A549 (cell line): ENCODE results near the gene IL12RB2.

ENCODE experiments used
- CBX8 ChIP-seq: fragments of 200-600 bp; sonication (generic); IDR thresholded peaks from 2 replicates; pipeline ENCODE4 v1.6.1; 2016
- CEBPB ChIP-seq, 2 experiments: fragments of >200 bp in 1 of 2; sonication (Bioruptor Twin) in 1 of 2; formaldehyde crosslinking in 1 of 2; IDR thresholded peaks; 2 replicates each; pipeline ENCODE4 v1.6.1; 2012 to 2016
- CTCF ChIP-seq: fragments of >200 bp; sonication (Bioruptor Twin); formaldehyde crosslinking; IDR thresholded peaks from 3 replicates; pipeline ENCODE4 v1.5.1; 2016
- ELK1 ChIP-seq: fragments of 150-350 bp; IDR thresholded peaks from 2 replicates; pipeline ENCODE4 v1.6.1; 2014; ENCODE audit warnings: low read depth, mild to moderate bottlenecking, low read length
- GATA3 ChIP-seq: IDR thresholded peaks from 2 replicates; pipeline ENCODE4 v1.6.1; 2012; ENCODE audit warnings: borderline replicate concordance
- JUN ChIP-seq, 2 experiments: fragments of >200 bp; sonication (Bioruptor Twin); formaldehyde crosslinking; IDR thresholded peaks; 2 replicates in 1 of 2; 3 replicates in 1 of 2; pipeline ENCODE4 v1.6.1; 2016 to 2017
- KDM5A ChIP-seq: fragments of 200-600 bp; sonication (generic); IDR thresholded peaks from 2 replicates; pipeline ENCODE4 v1.6.1; 2016; ENCODE audit warnings: antibody characterized with exemption, mild to moderate bottlenecking
- POLR2A ChIP-seq: IDR thresholded peaks from 2 replicates; pipeline ENCODE4 v1.6.1; 2012; ENCODE audit warnings: mild to moderate bottlenecking, low read length
- RAD21 ChIP-seq, 2 experiments: fragments of >200 bp in 1 of 2; sonication (Bioruptor Twin) in 1 of 2; formaldehyde crosslinking in 1 of 2; IDR thresholded peaks in 1 of 2; conservative IDR thresholded peaks in 1 of 2; 2 replicates in 1 of 2; 3 replicates in 1 of 2; pipeline ENCODE4 v1.6.1; 2012 to 2018; ENCODE audit warnings: inconsistent platforms in 1 of 2
- RCOR1 ChIP-seq: fragments of 150-350 bp; IDR thresholded peaks from 2 replicates; pipeline ENCODE4 v1.6.1; 2014; ENCODE audit warnings: antibody characterized with exemption, low read length, low read depth
- REST ChIP-seq: fragments of 200-600 bp; sonication (generic); IDR thresholded peaks from 2 replicates; pipeline ENCODE4 v1.6.1; 2016; ENCODE audit warnings: antibody characterized with exemption, mild to moderate bottlenecking, moderate library complexity
- RNF2 ChIP-seq: fragments of 200-600 bp; sonication (generic); IDR thresholded peaks from 2 replicates; pipeline ENCODE4 v1.6.1; 2016; ENCODE audit warnings: low read depth, mild to moderate bottlenecking, antibody characterized with exemption, moderate library complexity, borderline replicate concordance
- USF2 ChIP-seq: fragments of 450-650 bp; IDR thresholded peaks from 2 replicates; pipeline ENCODE4 v1.6.1; 2014; ENCODE audit warnings: antibody characterized with exemption

- TF ChIP-seq USF2 (no peak), RCOR1 (no peak), CEBPB (IDR thresholded peaks at IDR 0.05) (no peak), GATA3 (no peak), REST (no peak), JUN (IDR thresholded peaks at IDR 0.05) (no peak), POLR2A (no peak), KDM5A (no peak), CTCF (no peak), RNF2 (no peak), ELK1 (no peak), CBX8 (no peak), RAD21 (conservative IDR thresholded peaks at IDR 0.05 in 1 of 2, IDR thresholded peaks at IDR 0.05 in 1 of 2) (no peak)
Observed at GRCh38 chr1:67264899-67265298, 42.8 kb upstream of the IL12RB2 start.
